Calu3 (cell line): ENCODE data around the gene HIRA. TPM values are rescaled to one million over a fixed set of nuclear protein-coding genes. Genes with fewer than 3 reads are reported as not detected.

Experiments
- BruUV-seq: library from RNA; stranded (reverse); fragments of 400-500 nt; replicated peaks from 2 replicates; lab custom pipeline; 2021; lab: Mats Ljungman, UMichigan
- CTCF ChIA-PET: fragments of 300-600 bp; sonication (Branson Sonifier 250); formaldehyde crosslinking; loops from one replicate; lab custom pipeline; 2022; ENCODE audit warnings: antibody characterized with exemption; lab: Charles Lee
- DNase-seq: peaks from one replicate; pipeline ENCODE4 v3.0.0; 2022
- H3K27ac Mint-ChIP-seq: one replicate; pipeline ENCODE4 v1.8.0; 2022; ENCODE audit warnings: mixed read lengths; ENCODE audit not compliant: unreplicated experiment
- H3K27me3 Mint-ChIP-seq: one replicate; pipeline ENCODE4 v1.8.0; 2022; ENCODE audit warnings: mixed read lengths; ENCODE audit not compliant: unreplicated experiment
- H3K36me3 Mint-ChIP-seq: one replicate; pipeline ENCODE4 v1.8.0; 2022; ENCODE audit warnings: mild to moderate bottlenecking, moderate library complexity, mixed read lengths; ENCODE audit not compliant: insufficient read depth, unreplicated experiment
- H3K4me1 Mint-ChIP-seq: one replicate; pipeline ENCODE4 v1.8.0; 2022; ENCODE audit warnings: mild to moderate bottlenecking, low read depth, mixed read lengths; ENCODE audit not compliant: unreplicated experiment
- H3K4me3 Mint-ChIP-seq: one replicate; pipeline ENCODE4 v1.8.0; 2022; ENCODE audit warnings: mild to moderate bottlenecking, low read depth, moderate library complexity, mixed read lengths; ENCODE audit not compliant: unreplicated experiment
- H3K9me3 Mint-ChIP-seq: one replicate; pipeline ENCODE4 v1.8.0; 2022; ENCODE audit warnings: low read depth, mixed read lengths; ENCODE audit not compliant: unreplicated experiment
- intact Hi-C: fragments of 100-400 bp; cut with micrococcal nuclease; formaldehyde crosslinking; loops from one replicate; pipeline ENCODE4 v1.10.0; 2022; ENCODE audit not compliant: unreplicated experiment
- total RNA-seq: library from RNA; stranded (reverse); gene quantifications from 2 replicates; pipeline ENCODE4 v1.2.3, GENCODE V29; 2022
- TF ChIP-seq, protein P1 (sequence below): fragments of 200-600 bp; IDR thresholded peaks from one replicate; pipeline ENCODE4 v1.8.0; 2022; ENCODE audit warnings: antibody characterized with exemption; ENCODE audit not compliant: unreplicated experiment

HIRA gene
- total RNA-seq, 1 experiment from 2014 or later = 36.4 TPM

DNA sequence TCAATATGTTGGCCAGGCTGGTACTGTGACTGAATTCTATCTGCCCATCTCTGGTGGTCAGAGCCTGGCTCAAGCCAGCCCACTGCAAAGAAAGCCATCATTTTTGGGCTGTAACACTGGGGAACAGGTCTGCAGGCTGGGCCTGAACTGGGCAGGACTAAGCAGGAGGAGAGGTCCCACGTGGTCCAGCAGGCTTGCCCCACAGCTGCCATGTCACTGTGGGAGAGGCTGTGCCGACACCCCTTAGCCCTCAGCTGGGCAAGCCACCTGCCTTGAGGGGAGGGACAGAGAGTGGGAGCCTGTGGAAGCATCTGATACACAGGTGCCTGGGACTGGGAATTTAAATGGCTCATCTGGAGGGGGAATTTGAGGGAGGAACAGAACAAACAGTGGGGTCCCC lies 73.3 kb downstream of the HIRA start:
- no peaks in the 10 kb centered on the region for H3K27me3 Mint-ChIP-seq
- H3K9me3 Mint-ChIP-seq = no peaks in the 10 kb centered on the region
- CTCF ChIA-PET = no interaction called here
- DNase-seq = no peak
- TF ChIP-seq, protein P1, sequence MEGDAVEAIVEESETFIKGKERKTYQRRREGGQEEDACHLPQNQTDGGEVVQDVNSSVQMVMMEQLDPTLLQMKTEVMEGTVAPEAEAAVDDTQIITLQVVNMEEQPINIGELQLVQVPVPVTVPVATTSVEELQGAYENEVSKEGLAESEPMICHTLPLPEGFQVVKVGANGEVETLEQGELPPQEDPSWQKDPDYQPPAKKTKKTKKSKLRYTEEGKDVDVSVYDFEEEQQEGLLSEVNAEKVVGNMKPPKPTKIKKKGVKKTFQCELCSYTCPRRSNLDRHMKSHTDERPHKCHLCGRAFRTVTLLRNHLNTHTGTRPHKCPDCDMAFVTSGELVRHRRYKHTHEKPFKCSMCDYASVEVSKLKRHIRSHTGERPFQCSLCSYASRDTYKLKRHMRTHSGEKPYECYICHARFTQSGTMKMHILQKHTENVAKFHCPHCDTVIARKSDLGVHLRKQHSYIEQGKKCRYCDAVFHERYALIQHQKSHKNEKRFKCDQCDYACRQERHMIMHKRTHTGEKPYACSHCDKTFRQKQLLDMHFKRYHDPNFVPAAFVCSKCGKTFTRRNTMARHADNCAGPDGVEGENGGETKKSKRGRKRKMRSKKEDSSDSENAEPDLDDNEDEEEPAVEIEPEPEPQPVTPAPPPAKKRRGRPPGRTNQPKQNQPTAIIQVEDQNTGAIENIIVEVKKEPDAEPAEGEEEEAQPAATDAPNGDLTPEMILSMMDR = no peak
- no peak overlapping the region for H3K27ac Mint-ChIP-seq
- no peaks in the 10 kb centered on the region for H3K4me1 Mint-ChIP-seq
- no TSS peak for BruUV-seq
- H3K4me3 Mint-ChIP-seq = no peak overlapping the region
- H3K36me3 Mint-ChIP-seq = peaks cover 6% of the 10 kb centered on the region
- intact Hi-C loops = no loop called here

DNA sequence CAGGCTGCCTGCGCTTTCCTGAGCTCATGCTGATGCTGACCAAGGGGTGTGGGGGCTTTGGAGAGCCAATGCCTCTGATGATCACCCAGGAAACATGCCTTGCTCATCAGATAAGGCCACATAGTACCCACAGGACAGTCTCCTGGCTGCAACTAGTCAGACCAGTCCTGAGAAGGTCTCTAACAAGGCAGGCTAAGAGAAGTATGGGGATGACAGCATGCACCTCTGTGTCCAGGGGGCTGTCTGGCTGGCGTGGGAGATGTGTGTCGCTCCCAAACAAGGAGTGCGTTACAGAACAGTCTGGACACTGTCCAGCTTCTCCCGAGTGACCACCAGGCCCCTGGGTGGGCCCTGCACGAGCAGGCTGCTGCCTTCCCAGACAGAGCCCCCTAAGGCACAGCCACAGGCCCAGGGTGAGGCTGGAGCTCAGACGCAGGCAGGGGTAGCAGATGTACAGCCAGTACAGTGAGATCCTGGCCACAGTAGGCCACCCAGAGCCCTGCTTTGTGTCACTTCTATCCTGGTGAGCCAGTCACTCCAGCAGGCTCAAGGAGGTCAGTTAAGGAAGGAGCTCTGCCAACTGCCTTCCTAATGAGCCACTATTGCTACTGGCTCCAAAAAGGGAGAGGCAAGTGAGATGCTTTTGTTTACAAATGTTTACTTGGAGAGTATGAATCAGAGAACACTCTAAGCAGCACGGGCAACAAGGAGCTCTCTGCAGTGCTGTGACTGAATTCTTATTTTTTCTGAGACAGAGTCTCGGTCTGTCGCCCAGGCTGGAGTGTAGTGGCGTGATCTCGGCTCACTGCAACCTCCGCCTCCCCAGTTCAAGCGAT lies 74.0 kb downstream of the HIRA start:
- H3K27ac Mint-ChIP-seq = no peak overlapping the region
- CTCF ChIA-PET = no interaction called here
- TF ChIP-seq, protein P1 = no peak
- no peak overlapping the region for H3K4me3 Mint-ChIP-seq
- no TSS peak for BruUV-seq
- H3K4me1 Mint-ChIP-seq = no peaks in the 10 kb centered on the region
- H3K36me3 Mint-ChIP-seq = peaks cover 6% of the 10 kb centered on the region
- no peaks in the 10 kb centered on the region for H3K27me3 Mint-ChIP-seq
- intact Hi-C loops = no loop called here
- DNase-seq = no peak
- H3K9me3 Mint-ChIP-seq = no peaks in the 10 kb centered on the region

DNA sequence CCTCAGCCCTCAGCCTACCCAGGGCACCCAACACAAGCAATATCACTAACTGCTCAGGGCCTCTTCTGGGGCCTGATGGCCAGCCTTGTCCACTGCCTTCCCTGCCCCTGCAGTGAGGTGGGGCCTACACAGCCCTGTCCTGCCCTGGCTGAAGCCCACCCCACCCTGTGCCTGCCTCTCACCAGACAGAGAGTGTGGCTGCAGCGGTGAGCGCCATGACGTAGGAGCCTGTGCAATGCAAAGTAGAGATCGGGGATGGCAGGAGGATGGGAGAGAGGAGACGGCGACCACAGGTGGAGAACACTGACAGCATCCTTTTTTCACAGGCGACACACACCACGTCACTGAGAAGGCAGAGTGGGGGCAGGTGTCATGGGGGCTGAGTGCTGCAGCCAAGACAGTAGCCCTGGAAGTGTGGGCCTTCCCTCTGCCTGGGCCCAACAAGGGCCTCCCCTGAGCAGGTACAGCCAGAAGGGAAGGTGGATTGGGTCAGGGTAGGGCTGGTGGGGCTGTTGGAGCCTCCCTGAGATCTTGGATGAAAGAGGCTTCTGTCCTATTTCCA lies 74.7 kb downstream of the HIRA start:
- no peak for DNase-seq
- TF ChIP-seq, protein P1 = no peak
- Mint-ChIP-seq H3K36me3 (peaks cover 11% of the 10 kb centered on the region), H3K27ac (no peak overlapping the region), H3K4me1 (no peaks in the 10 kb centered on the region), H3K27me3 (no peaks in the 10 kb centered on the region), H3K9me3 (no peaks in the 10 kb centered on the region), H3K4me3 (no peak overlapping the region)
- BruUV-seq = no TSS peak
- CTCF ChIA-PET = no interaction called here
- intact Hi-C loops = no loop called here

DNA sequence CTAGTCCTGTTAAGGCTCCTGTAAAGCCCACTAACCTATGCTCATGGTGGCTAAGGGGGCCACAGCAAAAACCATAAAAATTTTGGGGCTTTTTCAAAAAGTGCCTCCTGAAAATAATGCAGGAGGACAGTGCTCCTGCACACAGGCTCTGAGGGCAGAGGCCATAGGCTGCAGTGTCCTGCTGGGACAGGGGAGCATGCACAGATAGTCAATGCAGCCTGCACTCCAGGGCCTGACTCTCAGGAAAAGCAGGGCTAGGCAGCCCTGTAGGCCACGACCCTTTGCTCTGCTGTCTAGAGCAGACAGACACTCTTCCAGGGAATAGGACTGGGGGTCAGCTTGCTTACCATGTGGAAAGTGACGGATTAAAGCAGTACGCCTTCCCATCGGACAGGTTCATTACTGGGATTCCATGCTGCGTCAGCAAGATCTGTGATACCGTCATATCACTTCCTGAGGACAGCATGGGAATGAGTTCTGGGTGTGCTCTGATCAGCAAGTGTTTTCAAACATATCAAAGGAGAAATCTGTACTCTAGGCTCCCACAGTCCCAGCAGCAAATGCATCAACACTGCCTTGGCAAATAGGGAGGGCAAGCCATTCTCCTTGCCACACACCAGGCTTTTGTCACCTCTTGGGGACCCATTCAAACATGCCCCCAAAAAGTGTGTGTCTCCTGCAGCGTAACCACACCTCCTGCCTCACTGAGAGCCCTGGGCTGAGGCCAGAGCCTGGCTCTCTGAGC lies 75.9 kb downstream of the HIRA start:
- H3K9me3 Mint-ChIP-seq = no peaks in the 10 kb centered on the region
- no peak overlapping the region for H3K27ac Mint-ChIP-seq
- intact Hi-C loops = no loop called here
- CTCF ChIA-PET = no interaction called here
- BruUV-seq = no TSS peak
- DNase-seq = no peak
- H3K36me3 Mint-ChIP-seq = peaks cover 23% of the 10 kb centered on the region
- no peaks in the 10 kb centered on the region for H3K4me1 Mint-ChIP-seq
- H3K4me3 Mint-ChIP-seq = no peak overlapping the region
- TF ChIP-seq, protein P1 = no peak
- H3K27me3 Mint-ChIP-seq = no peaks in the 10 kb centered on the region
